NB4 (cell line): Measurements from ENCODE around the gene PDZRN4.

Experiments used
- DNase-seq: peaks from one replicate; pipeline ENCODE4 v3.0.0; 2010; ENCODE audit warnings: low read depth
- H3K4me3 ChIP-seq: one replicate; pipeline ENCODE4 v1.5.1; 2011; ENCODE audit warnings: mild to moderate bottlenecking, low read depth, low read length, moderate library complexity
- CTCF ChIP-seq: IDR thresholded peaks from one replicate; pipeline ENCODE4 v1.5.1; 2012; ENCODE audit warnings: low read depth, low read length
- MAX ChIP-seq: IDR thresholded peaks from 2 replicates; pipeline ENCODE4 v1.6.1; 2011; ENCODE audit warnings: low read depth, low read length
- MYC ChIP-seq: IDR thresholded peaks from 2 replicates; pipeline ENCODE4 v1.6.1; 2011; ENCODE audit warnings: low read depth, low read length
- POLR2A ChIP-seq: IDR thresholded peaks from 2 replicates; pipeline ENCODE4 v1.6.1; 2011; ENCODE audit warnings: mild to moderate bottlenecking; ENCODE audit not compliant: insufficient read length; ENCODE audit errors: extremely low read depth

The PDZRN4 gene

GRCh38 chr12:41468756-41469155 is 280.6 kb downstream of the PDZRN4 start:
- no peak for DNase-seq
- H3K4me3 ChIP-seq: no peak overlapping the region
- TF ChIP-seq CTCF (no peak), MAX (no peak), POLR2A (no peak), MYC (no peak)

GRCh38 chr12:41473441-41473840 is 285.3 kb downstream of the PDZRN4 start:
- DNase-seq: no peak
- no peak for TF ChIP-seq MYC
- no peak for TF ChIP-seq POLR2A
- TF ChIP-seq MAX: no peak
- no peak overlapping the region for H3K4me3 ChIP-seq

GRCh38 chr12:41474001-41474400 is 285.9 kb downstream of the PDZRN4 start:
- H3K4me3 ChIP-seq: no peak overlapping the region
- no peak for DNase-seq
- TF ChIP-seq MAX (no peak), POLR2A (no peak), CTCF (no peak), MYC (no peak)

GRCh38 chr12:41476499-41477439 is 288.6 kb downstream of the PDZRN4 start:
- DNase-seq: no peak
- no peak overlapping the region for H3K4me3 ChIP-seq
- TF ChIP-seq MAX (no peak), CTCF (no peak), MYC (no peak), POLR2A (no peak)

- TF ChIP-seq CTCF (no peak), POLR2A (no peak), MAX (no peak), MYC (no peak)
- DNase-seq: no peak
- H3K4me3 ChIP-seq: no peak overlapping the region
These were observed 291.3 kb downstream of the PDZRN4 start for GRCh38 chr12:41479426-41479825.

- H3K4me3 ChIP-seq: no peak overlapping the region
- TF ChIP-seq CTCF: no peak
- no peak for TF ChIP-seq MYC
- no peak for TF ChIP-seq POLR2A
- TF ChIP-seq MAX: no peak
- no peak for DNase-seq
These were observed 297.1 kb downstream of the PDZRN4 start for GRCh38 chr12:41485203-41485602.
